ENCODE measurements around the gene AGAP1.

Gene AGAP1

DNA sequence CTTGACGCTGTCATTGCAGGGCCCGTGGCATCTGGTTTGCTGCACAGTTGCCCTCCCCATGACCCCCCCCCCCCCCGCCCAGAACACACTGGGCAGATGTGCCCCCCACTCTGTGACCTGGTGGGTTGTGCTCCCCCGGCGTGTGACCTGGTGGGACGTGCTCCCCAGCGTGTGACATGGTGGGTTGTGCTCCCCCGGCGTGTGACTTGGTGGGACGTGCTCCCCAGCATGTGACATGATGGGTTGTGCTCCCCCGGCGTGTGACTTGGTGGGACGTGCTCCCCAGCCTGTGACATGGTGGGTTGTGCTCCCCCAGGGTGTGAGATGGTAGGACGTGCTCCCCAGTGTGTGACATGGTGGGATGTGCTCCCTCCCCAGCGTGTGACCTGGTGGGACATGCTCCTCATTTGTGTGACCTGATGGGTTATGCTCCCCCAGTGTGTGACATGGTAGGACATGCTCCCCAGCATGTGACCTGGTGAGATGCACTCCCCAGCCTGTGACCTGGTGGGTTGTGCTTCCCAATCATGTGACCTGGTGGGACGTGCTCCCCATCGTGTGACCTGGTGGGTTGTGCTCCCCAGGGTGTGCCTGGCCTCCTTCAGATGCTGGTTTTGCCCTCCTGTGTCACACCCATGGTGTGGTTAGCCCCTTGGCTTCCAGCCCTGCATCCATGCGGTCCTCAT lies 213.7 kb downstream of the AGAP1 start:
- no peak for DNase-seq (ENCODE audit: low read depth, low spot score)
- no peak overlapping the region for H3K27ac ChIP-seq (ENCODE audit: low read length)
- H3K4me3 ChIP-seq (ENCODE audit: low read length): no peak overlapping the region
- H3K9me3 ChIP-seq (ENCODE audit: control insufficient read depth, insufficient read depth, low read length): no peaks in the 10 kb centered on the region
- H3K36me3 ChIP-seq (ENCODE audit: control insufficient read depth, insufficient read depth, low read length): peaks cover 6% of the 10 kb centered on the region; the same call in 1 of the 2 replicates
- WGBS (ENCODE audit: insufficient coverage, insufficient read length): no CpG with 5 or more reads among the region's 18 CpGs
- no peaks in the 10 kb centered on the region for H3K27me3 ChIP-seq (ENCODE audit: control insufficient read depth, insufficient read depth, low read length)
- H3K4me1 ChIP-seq (ENCODE audit: control insufficient read depth, insufficient read depth, low read length): peaks cover 6% of the 10 kb centered on the region

DNA sequence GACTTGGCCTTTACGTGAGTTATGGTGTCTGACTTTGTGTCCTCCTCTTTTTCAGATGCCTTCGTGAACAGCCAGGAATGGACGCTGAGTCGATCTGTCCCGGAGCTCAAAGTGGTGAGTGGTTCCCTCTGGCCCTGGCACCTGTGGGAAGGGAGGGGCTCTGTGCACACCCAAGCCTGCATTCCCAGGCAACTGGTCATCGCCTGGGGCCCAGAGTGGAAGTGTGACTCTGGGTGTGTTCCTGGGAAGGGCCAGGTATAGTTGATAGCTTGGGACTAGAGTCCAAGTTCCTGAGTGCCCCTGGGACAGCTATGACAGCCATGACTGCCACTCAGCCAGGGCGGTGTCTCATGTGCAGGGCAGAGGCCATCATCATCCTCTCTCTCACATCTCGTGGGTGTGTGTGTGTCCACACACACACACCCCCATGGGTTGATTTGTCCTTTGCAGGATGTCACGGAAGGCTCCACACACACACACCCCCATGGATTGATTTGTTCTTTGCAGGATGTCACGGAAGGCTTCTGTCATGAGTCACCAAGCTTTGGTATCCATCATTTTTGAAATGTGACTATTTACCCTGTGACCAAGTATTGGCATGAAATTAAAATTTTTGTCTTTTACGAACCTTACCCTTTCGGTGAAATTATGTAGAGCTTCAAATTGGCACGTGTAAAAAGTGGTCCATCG lies 215.4 kb downstream of the AGAP1 start:
- WGBS (ENCODE audit: insufficient coverage, insufficient read length): no CpG with 5 or more reads among the region's 14 CpGs
- Histone ChIP-seq H3K27ac (ENCODE audit: low read length) (no peak overlapping the region), H3K9me3 (ENCODE audit: control insufficient read depth, insufficient read depth, low read length) (no peaks in the 10 kb centered on the region), H3K36me3 (ENCODE audit: control insufficient read depth, insufficient read depth, low read length) (peaks cover 6% of the 10 kb centered on the region; the same call in 1 of the 2 replicates), H3K4me3 (ENCODE audit: low read length) (no peak overlapping the region), H3K27me3 (ENCODE audit: control insufficient read depth, insufficient read depth, low read length) (no peaks in the 10 kb centered on the region), H3K4me1 (ENCODE audit: control insufficient read depth, insufficient read depth, low read length) (no peaks in the 10 kb centered on the region)
- DNase-seq (ENCODE audit: low read depth, low spot score): no peak

DNA sequence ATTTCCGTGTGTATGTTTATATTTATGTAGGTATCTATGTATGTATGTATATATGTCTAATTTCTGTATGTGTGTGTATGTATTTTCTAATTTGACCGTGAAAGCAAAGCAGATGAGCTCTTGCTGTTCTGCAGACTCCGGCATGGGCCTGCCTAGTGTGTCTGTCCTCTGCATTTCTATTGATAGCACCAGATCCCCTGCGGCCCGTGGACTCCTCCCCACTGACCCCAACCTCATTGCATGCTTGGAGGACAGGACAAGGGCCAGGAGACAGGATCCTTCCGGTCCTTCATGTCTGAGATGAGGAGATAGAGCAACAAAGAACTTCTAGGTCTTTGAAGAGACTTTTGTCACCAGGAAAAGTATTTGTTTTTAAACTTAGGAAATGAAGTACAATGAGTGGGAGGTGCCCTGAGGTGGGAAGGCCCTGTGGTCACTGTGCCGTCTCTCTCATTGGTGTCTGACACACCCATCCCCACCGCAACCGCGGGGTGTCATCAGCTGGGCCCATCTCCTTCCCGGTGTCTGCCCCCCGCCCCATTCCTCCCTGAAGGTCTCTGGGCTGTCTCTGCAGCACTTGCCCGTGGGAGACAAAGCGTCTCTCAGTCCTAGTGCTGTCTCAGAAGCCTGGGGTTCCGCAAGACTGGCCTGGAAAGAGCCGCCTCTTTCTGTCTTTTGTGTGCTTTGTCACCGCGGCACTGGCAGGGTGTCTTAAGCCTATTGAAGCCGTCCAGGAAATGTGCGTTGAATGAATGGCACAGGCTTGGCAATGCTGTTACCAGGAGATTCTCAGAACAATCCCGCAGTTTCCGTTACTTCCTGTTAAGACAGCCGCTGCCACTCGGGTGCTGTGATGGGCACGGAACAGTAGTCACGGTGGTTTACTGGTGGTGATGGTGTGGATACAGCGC lies 216.4 kb downstream of the AGAP1 start:
- DNase-seq (ENCODE audit: low read depth, low spot score): no peak
- no peak overlapping the region for H3K27ac ChIP-seq (ENCODE audit: low read length)
- H3K27me3 ChIP-seq (ENCODE audit: control insufficient read depth, insufficient read depth, low read length): no peaks in the 10 kb centered on the region
- 100% methylated on average over 1 of the region's 27 CpGs for WGBS (ENCODE audit: insufficient coverage, insufficient read length)
- H3K4me1 ChIP-seq (ENCODE audit: control insufficient read depth, insufficient read depth, low read length): no peaks in the 10 kb centered on the region
- H3K36me3 ChIP-seq (ENCODE audit: control insufficient read depth, insufficient read depth, low read length): peaks cover 6% of the 10 kb centered on the region; the same call in 1 of the 2 replicates
- H3K9me3 ChIP-seq (ENCODE audit: control insufficient read depth, insufficient read depth, low read length): no peaks in the 10 kb centered on the region
- no peak overlapping the region for H3K4me3 ChIP-seq (ENCODE audit: low read length)

DNA sequence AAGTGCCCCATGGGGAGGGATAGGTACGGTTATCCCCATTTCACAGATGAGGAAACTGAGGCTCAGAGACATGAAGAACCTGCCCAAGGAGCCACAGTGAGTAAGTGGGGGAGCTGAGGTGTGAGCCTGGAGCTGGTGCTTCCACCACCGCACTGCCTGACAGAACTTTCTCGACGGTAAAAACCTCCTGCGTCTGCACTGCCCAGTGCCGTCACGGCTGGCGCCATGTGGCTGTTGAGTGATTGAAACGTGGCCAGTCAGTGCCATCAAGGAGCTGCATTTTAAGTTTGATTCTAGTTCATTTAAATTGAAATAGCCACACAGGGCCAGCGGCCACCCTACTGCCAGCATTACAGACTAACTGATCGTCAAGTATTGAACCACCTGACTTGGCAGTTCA lies 217.1 kb downstream of the AGAP1 start:
- Histone ChIP-seq H3K4me3 (ENCODE audit: low read length) (no peak overlapping the region), H3K36me3 (ENCODE audit: control insufficient read depth, insufficient read depth, low read length) (peaks cover 6% of the 10 kb centered on the region; the same call in 1 of the 2 replicates), H3K27ac (ENCODE audit: low read length) (no peak overlapping the region), H3K27me3 (ENCODE audit: control insufficient read depth, insufficient read depth, low read length) (no peaks in the 10 kb centered on the region), H3K4me1 (ENCODE audit: control insufficient read depth, insufficient read depth, low read length) (no peaks in the 10 kb centered on the region), H3K9me3 (ENCODE audit: control insufficient read depth, insufficient read depth, low read length) (no peaks in the 10 kb centered on the region)
- WGBS (ENCODE audit: insufficient coverage, insufficient read length): no CpG with 5 or more reads among the region's 11 CpGs
- no peak for DNase-seq (ENCODE audit: low read depth, low spot score)

DNA sequence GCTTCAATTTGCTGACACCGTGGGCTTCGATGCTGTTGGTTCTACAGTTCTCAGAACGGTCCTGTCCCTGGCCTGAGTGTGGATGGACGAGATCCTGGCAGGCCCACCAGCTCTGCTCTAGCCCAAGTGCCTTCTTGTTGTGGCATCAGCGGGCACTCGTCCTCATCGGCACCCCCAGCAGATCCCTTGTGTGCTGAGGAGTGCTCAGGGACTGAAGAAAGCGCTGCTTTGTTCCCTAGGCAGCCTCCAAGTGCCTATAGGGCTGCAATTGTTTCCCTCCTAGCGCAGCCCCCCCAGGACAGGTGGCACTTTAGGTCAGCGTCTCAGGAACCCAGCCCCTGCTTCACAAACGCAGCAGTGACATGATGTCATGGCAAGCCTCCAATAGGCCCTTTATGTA lies 217.7 kb downstream of the AGAP1 start:
- H3K27ac ChIP-seq (ENCODE audit: low read length): no peak overlapping the region

DNA sequence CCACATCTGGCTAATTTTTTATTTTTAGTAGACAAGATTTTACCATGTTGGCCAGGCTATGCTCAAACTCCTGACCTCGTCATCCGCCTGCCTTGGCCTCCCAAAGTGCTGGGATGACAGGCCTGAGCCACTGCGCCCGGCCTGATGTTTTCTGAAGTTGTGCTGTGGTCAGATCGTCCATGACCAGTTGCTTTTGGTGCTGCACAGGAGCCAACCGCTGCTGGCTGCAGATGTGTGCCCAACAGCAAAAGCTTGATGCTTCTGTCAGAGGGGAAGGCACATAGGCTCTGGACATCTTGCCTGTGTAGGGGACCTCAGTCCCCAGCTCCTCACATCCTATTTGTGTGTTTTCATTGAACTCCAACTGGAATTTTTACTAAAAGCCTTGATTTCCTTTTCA lies 218.3 kb downstream of the AGAP1 start:
- Histone ChIP-seq H3K36me3 (ENCODE audit: control insufficient read depth, insufficient read depth, low read length) (peaks cover 6% of the 10 kb centered on the region; the same call in 1 of the 2 replicates), H3K4me1 (ENCODE audit: control insufficient read depth, insufficient read depth, low read length) (no peaks in the 10 kb centered on the region), H3K9me3 (ENCODE audit: control insufficient read depth, insufficient read depth, low read length) (no peaks in the 10 kb centered on the region), H3K27me3 (ENCODE audit: control insufficient read depth, insufficient read depth, low read length) (no peaks in the 10 kb centered on the region), H3K27ac (ENCODE audit: low read length) (no peak overlapping the region), H3K4me3 (ENCODE audit: low read length) (no peak overlapping the region)
- no CpG with 5 or more reads among the region's 6 CpGs for WGBS (ENCODE audit: insufficient coverage, insufficient read length)
- DNase-seq (ENCODE audit: low read depth, low spot score): no peak

More for the DNA sequence above, 217.7 kb downstream of the AGAP1 start:
- Histone ChIP-seq H3K4me3 (ENCODE audit: low read length) (no peak overlapping the region), H3K4me1 (ENCODE audit: control insufficient read depth, insufficient read depth, low read length) (no peaks in the 10 kb centered on the region), H3K9me3 (ENCODE audit: control insufficient read depth, insufficient read depth, low read length) (no peaks in the 10 kb centered on the region), H3K36me3 (ENCODE audit: control insufficient read depth, insufficient read depth, low read length) (peaks cover 6% of the 10 kb centered on the region; the same call in 1 of the 2 replicates), H3K27me3 (ENCODE audit: control insufficient read depth, insufficient read depth, low read length) (no peaks in the 10 kb centered on the region)
- WGBS (ENCODE audit: insufficient coverage, insufficient read length): no CpG with 5 or more reads among the region's 11 CpGs
- DNase-seq (ENCODE audit: low read depth, low spot score): no peak

DNA sequence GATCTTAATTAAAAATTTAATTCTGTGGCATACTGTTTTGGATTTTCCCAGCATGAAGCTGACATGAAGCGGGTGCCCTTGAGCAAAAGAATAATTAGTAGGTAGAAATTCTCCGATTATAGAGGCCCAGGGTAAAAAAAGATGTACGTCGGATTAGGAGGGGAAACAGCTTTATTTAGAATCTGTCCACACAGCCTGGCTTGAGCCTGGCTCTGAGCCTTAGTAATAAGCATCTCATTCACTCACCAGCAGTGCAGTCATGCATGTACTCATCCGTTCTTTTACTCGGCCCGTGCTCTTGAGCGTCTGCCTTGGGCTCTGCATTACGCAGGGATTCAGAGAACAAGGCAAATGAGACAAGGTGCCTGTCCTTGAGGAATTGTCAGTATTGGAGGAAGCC lies 219.3 kb downstream of the AGAP1 start:
- Histone ChIP-seq H3K27ac (ENCODE audit: low read length) (no peak overlapping the region), H3K4me3 (ENCODE audit: low read length) (no peak overlapping the region), H3K27me3 (ENCODE audit: control insufficient read depth, insufficient read depth, low read length) (no peaks in the 10 kb centered on the region), H3K4me1 (ENCODE audit: control insufficient read depth, insufficient read depth, low read length) (no peaks in the 10 kb centered on the region), H3K36me3 (ENCODE audit: control insufficient read depth, insufficient read depth, low read length) (peaks cover 6% of the 10 kb centered on the region; the same call in 1 of the 2 replicates), H3K9me3 (ENCODE audit: control insufficient read depth, insufficient read depth, low read length) (no peaks in the 10 kb centered on the region)
- no peak for DNase-seq (ENCODE audit: low read depth, low spot score)
- WGBS (ENCODE audit: insufficient coverage, insufficient read length): no CpG with 5 or more reads among the region's 9 CpGs

DNA sequence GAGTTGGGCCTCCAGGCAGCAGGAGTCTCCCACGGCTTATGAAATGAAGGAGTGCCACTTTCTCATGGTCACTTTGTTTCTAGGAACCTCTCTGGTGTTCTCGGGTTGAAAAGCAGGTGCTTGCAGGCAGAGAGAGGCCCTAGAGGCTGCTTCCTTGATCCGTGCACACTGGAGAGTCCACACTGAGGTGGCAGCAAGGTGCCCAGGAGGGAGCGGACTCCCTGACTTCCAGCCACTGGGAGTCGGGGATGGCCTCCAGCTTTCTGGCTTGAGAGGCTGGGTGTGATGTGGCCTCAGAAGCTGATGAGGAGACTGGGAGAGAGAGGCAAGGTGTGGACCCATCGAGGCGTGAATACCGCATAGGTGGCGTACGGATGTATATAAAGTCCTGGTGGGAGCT lies 221.8 kb downstream of the AGAP1 start:
- Histone ChIP-seq H3K27ac (ENCODE audit: low read length) (no peak overlapping the region), H3K36me3 (ENCODE audit: control insufficient read depth, insufficient read depth, low read length) (peaks cover 4% of the 10 kb centered on the region; the same call in 1 of the 2 replicates), H3K4me1 (ENCODE audit: control insufficient read depth, insufficient read depth, low read length) (no peaks in the 10 kb centered on the region), H3K9me3 (ENCODE audit: control insufficient read depth, insufficient read depth, low read length) (no peaks in the 10 kb centered on the region), H3K27me3 (ENCODE audit: control insufficient read depth, insufficient read depth, low read length) (no peaks in the 10 kb centered on the region), H3K4me3 (ENCODE audit: low read length) (no peak overlapping the region)
- WGBS (ENCODE audit: insufficient coverage, insufficient read length): no CpG with 5 or more reads among the region's 10 CpGs
- no peak for DNase-seq (ENCODE audit: low read depth, low spot score)

DNA sequence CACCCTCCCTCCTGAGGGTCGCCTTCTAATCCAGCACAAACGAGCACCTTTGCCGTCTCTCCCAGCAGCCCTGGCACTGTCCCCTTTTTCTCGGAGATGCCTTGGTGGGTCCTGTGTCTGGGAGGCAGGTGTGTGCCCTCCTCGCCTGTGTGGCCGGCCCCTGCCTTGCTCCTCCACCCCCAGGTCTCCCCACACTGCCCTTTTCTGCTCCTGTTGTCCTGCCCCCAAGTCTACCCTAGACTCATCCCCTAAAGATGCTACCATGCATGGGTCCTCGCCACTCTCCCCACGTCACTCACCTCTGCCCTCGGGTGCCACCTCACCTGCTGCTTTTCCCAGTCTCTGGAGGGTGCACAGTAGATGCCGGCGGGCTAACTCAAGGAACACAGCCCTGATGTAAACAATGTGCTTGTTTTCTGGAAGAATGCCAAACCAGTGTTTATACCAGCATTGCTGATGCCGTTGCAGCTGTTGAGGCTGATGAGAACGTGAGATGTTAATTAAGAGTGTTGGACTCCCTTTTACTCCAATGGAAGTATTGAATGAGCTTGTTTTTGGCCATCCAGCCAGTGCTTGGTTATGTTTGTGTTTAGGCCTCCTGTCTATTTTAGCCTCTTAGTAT lies 223.1 kb downstream of the AGAP1 start:
- DNase-seq (ENCODE audit: low read depth, low spot score): no peak
- H3K4me3 ChIP-seq (ENCODE audit: low read length): no peak overlapping the region
- no peaks in the 10 kb centered on the region for H3K4me1 ChIP-seq (ENCODE audit: control insufficient read depth, insufficient read depth, low read length)
- no peaks in the 10 kb centered on the region for H3K9me3 ChIP-seq (ENCODE audit: control insufficient read depth, insufficient read depth, low read length)
- WGBS (ENCODE audit: insufficient coverage, insufficient read length): no CpG with 5 or more reads among the region's 13 CpGs
- no peak overlapping the region for H3K27ac ChIP-seq (ENCODE audit: low read length)
- H3K27me3 ChIP-seq (ENCODE audit: control insufficient read depth, insufficient read depth, low read length): no peaks in the 10 kb centered on the region
- no peaks in the 10 kb centered on the region for H3K36me3 ChIP-seq (ENCODE audit: control insufficient read depth, insufficient read depth, low read length)

Measured in iPS DF 6.9 (cell line).